ENCODE measurements around the gene SLC6A17.

The SLC6A17 gene

GRCh38 chr1:110223127-110223526, 72.8 kb downstream of the SLC6A17 start:
- no peak for DNase-seq (ENCODE audit: low read depth)
- no peak overlapping the region for H3K4me3 ChIP-seq (ENCODE audit: low read depth, low read length)
- no peak for TF ChIP-seq CTCF (IDR thresholded peaks at IDR 0.05; ENCODE audit: control insufficient read depth, extremely low read depth, insufficient read depth)

- TF ChIP-seq CTCF (IDR thresholded peaks at IDR 0.05; ENCODE audit: control insufficient read depth, extremely low read depth, insufficient read depth) = no peak
- no peak overlapping the region for H3K4me3 ChIP-seq (ENCODE audit: low read depth, low read length)
- no peak for DNase-seq (ENCODE audit: low read depth)
Measured at GRCh38 chr1:110223581-110223980, 73.3 kb downstream of the SLC6A17 start.

GRCh38 chr1:110224240-110224995, 74.1 kb downstream of the SLC6A17 start:
- no peak for DNase-seq (ENCODE audit: low read depth)
- no peak overlapping the region for H3K4me3 ChIP-seq (ENCODE audit: low read depth, low read length)
- no peak for TF ChIP-seq CTCF (IDR thresholded peaks at IDR 0.05; ENCODE audit: control insufficient read depth, extremely low read depth, insufficient read depth)

- no peak overlapping the region for H3K4me3 ChIP-seq (ENCODE audit: low read depth, low read length)
- no peak for TF ChIP-seq CTCF (IDR thresholded peaks at IDR 0.05; ENCODE audit: control insufficient read depth, extremely low read depth, insufficient read depth)
- DNase-seq (ENCODE audit: low read depth) = no peak
Measured at GRCh38 chr1:110225212-110225611, 74.9 kb downstream of the SLC6A17 start.

GRCh38 chr1:110225756-110226404, 75.6 kb downstream of the SLC6A17 start:
- H3K4me3 ChIP-seq (ENCODE audit: low read depth, low read length) = no peak overlapping the region
- TF ChIP-seq CTCF (IDR thresholded peaks at IDR 0.05; ENCODE audit: control insufficient read depth, extremely low read depth, insufficient read depth) = no peak
- no peak for DNase-seq (ENCODE audit: low read depth)

- no peak for TF ChIP-seq CTCF (IDR thresholded peaks at IDR 0.05; ENCODE audit: control insufficient read depth, extremely low read depth, insufficient read depth)
- DNase-seq (ENCODE audit: low read depth) = no peak
- H3K4me3 ChIP-seq (ENCODE audit: low read depth, low read length) = no peak overlapping the region
Measured at GRCh38 chr1:110227774-110228173, 77.5 kb downstream of the SLC6A17 start.
